GM10847 (cell line): Measurements from ENCODE around the gene DENND6B.

Source experiments
- POLR2A ChIP-seq: IDR thresholded peaks from 2 replicates; pipeline ENCODE4 v1.6.1; 2011; ENCODE audit not compliant: insufficient read length; ENCODE audit errors: extremely low read depth

DENND6B gene

DNA sequence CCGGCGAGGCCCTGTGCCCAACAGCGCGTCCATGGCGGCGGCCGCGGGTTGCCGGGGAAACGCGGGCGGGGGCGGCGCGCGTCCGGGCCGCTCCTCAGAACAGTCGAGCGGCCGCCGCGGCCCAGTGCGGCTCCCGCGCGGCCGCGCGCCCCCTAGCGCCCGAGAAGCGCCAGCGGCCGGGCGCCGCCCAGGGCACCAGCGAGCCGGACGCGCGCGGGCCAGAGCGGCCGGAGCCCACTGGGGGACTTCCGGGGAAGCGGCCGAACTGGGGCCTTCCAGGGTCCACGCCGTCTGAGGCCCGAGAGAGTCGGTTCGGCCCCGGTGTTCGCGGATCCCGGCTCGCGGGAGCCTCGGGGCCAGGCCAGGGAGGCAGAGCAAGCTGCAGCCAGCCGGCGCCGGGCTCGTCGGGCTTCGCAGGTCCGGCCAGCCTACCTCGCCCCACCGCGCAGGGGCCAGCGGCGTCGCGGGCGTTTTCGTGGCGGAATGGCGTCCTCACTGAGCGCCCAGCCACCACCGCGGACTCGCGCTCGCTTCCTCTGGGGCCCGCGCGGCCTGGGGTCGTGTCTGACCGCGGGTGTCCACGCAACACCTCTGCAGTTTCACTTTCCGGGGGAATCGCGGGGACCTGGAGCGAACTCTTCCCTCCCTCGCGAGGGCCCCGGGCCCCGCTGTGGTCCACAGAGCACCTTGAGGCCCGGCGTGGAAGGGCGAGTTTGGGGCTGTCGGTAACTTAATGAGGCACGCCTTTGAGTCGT lies at the start of gene DENND6B:
Gene DENND6B (minus strand): TSS at position 57 of the 755 bp plus-strand sequence. CDS start 24 bp downstream, at position 33.
- peak; percentile 56 for TF ChIP-seq POLR2A

DNA sequence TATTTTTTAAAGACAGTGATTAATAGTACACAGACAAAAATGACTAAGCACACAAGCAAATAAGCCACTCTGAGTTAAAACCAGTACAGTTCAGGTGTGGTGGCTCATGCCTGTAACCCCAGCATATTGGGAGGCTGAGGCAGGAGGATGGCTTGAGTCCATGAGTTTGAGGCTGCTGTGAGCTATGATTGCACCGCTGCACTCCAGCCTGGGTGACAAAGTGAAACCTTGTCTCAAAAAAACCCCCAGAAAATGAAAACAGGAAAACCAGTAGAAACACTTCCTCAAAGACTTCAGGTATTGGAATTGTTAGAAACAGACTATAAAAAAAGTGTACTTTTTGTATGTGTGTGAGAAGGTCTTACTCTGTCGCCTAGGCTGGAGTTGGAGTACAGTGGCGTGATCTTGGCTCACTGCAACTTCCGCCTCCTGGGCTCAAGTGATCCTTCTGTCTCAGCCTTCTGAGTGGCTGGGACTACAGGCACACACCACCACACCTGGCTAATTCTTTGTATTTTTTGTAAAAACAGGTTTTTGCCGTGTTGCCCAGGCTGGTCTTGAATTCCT lies 49.4 kb upstream of the DENND6B start:
- no peak for TF ChIP-seq POLR2A

GRCh38 chr22:50371101-50371648 lies 44.4 kb upstream of the DENND6B start:
- TF ChIP-seq POLR2A, result no peak

DNA sequence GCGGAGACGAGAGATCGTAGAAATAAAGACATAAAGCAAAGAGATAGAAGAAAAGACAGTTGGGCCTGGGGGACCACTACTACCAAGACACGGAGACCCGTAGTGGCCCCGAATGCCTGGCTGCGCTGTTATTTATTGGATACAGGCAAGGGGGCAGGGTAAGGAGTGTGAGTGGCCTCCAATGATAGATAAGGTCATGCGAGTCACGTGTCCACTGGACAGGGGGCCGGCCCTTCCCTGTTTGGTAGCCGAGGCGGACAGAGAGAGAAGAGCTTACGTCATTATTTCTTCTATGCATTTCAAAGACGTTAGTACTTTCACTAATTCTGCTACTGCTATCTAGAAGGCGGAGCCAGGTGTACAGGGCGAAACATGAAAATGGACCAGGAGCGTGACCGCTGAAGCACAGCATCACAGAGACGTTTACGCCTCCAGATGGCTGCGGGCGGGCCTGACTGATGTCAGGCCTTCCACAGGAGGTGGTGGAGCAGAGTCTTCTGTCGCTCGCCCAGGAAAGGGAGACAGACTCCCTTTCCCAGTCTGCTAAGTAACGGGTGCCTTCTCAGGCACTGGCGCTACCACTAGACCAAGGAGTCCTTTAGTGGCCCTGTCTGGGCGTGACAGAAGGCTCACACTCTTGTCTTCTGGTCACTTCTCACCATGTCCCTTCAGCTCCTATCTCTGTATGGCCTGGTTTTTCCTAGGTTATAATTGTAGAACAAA lies 41.1 kb upstream of the DENND6B start:
- no peak for TF ChIP-seq POLR2A

DNA sequence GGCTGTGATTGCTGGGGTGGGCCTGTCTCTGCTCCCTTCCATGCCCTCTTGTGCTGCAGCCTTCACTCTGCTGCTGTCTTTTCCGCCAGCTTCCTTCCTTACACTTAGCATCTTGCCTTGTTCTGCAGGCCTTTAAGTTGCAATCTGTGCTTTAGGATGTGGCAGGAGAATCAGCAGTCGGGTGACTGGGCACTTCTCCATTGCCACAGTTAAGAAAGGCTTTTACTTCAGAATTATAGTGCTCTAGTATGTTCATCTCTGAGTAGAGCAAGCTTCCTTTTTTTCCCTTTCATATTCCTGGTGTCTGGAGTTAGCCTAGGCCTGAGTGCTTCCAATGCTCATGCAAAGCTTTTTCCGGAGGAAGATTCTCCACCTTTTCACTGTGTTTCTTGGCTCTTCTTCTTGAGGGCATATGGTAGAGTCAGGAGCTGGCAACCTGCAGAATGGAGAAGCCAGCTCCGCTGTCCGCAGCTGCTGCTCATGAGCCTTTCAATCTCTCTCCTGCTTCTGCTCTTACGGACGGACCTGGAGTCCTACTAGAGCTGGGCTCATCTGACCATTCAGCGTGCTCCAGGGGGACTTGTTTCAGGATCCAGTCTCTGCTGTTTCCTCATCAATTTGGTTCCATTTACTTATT lies 36.5 kb upstream of the DENND6B start:
- no peak for TF ChIP-seq POLR2A

DNA sequence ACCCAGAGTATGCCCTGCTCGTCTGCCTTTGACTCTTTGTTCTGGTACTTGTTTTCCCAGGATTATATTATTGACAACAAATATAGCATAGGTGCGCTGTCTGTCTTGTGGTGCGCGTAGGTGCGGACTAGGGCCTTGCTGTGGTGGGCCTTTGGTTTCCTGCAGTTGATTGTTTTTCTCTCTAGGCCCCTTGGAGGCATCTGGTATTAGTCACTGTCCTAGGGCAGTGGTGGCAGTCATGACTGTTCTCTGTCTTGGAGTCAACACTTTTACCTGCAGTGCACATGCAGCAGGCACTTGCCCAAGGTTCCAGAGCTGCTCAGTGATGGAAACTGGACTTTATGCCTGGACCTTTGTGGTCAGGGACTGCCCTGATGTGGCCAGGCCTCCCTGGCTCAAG lies 34.9 kb upstream of the DENND6B start:
- no peak for TF ChIP-seq POLR2A

GRCh38 chr22:50361222-50361621 lies 34.4 kb upstream of the DENND6B start:
- TF ChIP-seq POLR2A, result no peak

- TF ChIP-seq POLR2A, result no peak
Observed at GRCh38 chr22:50360578-50360977, 33.8 kb upstream of the DENND6B start.

- TF ChIP-seq POLR2A, result no peak
Observed at GRCh38 chr22:50357756-50358155, 30.9 kb upstream of the DENND6B start.

DNA sequence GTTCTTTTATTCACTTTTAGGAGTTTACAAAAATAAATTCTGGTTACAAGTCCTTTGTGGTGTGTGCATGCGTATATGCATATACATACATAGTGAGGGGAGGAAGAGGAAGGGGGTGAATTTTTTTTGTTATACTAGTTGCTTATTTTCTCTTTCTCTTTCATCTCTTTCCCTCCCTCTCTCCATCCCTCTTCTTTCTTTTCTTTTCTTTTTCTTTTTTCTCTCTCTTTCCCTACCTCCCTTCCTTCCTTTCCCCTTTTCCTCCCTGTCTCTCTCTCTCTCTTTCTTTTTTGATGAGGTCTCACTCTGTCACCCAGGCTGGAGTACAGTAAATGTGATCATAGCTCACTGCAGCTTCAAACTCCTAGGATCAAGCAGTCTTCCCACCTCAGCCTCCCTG lies 30.4 kb upstream of the DENND6B start:
- TF ChIP-seq POLR2A, result no peak

DNA sequence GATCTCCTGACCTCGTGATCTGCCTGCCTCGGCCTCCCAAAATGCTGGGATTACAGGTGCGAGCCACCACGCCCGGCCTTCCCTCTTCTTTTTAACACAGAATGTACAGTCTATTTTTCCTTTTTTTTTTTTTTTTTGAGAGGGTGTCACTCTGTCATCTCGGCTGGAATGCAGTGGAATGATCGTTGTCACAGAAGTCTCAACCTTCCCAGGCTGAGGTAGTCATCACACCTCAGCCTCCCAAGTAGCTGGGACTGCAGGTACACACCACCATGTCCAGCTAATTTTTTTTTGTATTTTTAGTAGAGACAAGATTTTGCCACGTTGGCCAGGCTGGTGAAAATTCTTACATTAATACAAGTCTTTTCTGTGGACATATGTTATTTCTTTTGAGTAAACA lies 29.4 kb upstream of the DENND6B start:
- TF ChIP-seq POLR2A, result no peak

- no peak for TF ChIP-seq POLR2A
Observed at GRCh38 chr22:50348058-50348457, 21.2 kb upstream of the DENND6B start.

DNA sequence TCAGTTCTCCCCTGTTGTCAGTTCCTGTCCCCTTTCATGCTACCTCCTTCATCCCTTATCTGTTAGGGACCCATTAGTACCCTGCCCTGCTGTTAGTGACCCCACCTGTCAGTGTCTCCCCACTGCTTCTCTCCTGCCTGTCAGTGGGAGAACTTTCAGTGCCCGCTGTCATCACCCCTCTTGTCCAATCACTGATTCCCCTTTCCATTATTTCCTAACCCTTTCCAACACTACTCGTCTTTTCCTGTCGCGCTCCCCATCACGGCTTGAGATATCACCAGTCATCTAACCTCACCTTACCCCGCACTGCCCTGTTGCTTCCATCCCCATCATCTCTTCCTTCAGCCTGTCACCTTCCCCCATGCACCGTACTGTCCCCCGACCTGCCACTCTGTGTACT lies 20.3 kb upstream of the DENND6B start:
- TF ChIP-seq POLR2A, result no peak

GRCh38 chr22:50346470-50346869 lies 19.7 kb upstream of the DENND6B start:
- no peak for TF ChIP-seq POLR2A

- no peak for TF ChIP-seq POLR2A
Observed at GRCh38 chr22:50343541-50343935, 16.7 kb upstream of the DENND6B start.

DNA sequence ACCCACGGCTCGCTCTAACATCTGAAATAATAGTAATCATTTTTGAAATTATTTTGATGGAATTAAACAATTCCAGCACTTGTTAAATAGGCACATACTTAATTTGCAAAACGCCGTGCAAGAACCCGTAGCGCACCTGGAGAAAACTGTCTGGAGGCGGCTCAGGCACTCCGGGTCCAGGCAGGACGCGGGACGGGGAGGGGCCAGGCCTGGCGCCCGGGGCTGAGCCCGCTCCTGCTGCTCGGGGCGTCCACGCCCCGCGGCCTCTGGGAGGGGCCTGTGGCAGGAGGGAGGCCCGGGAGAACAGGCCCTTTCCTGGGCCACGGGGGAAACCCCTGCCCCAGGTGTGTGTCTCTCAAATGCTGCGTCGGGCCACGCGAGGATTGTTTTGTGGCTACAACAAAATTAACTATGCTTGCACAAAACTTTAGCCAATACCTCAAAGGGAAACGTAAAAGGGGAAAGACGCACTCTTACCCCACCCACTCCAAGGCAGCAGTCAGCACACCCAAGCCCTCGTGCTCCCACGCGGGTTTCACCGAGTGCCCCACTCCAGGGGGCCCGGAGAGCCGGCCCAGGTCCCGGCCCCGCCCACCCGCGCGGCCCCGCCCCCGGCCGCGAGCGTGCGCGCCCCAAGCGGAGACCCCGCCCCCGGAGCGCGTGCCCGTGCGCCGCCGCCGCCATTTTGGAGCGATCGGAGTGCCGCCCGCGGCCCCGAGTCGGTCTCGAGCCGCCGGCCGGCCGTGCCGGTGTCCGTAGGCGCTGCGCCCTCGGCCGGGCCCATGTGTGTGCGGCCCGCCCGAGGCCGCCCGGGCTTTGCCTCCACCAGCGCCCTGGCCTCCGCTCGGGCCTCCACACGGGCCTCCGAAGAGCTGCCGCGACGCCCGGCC lies 16.1 kb upstream of the DENND6B start, which contains the start of gene PPP6R2:
Gene PPP6R2 (plus strand): TSS at position 677 of the 890 bp plus-strand sequence. CDS start 50,582 bp downstream, outside the sequence.
- TF ChIP-seq POLR2A, result peak; percentile 60
